KMS-11 (cell line): ENCODE measurements around the gene ZNF354C.

ENCODE experiments used
- H2AFZ ChIP-seq: fragments of 200-600 bp; sonication (generic); 2 replicates; pipeline ENCODE4 v1.6.1; 2016; ENCODE audit warnings: antibody characterized with exemption, mixed run types, low read depth
- H3K27ac ChIP-seq: fragments of 200-600 bp; sonication (generic); 2 replicates; pipeline ENCODE4 v1.6.1; 2016; ENCODE audit warnings: mild to moderate bottlenecking, mixed run types
- H3K27me3 ChIP-seq: fragments of 200-600 bp; sonication (generic); 2 replicates; pipeline ENCODE4 v1.6.1; 2017; ENCODE audit warnings: mild to moderate bottlenecking, low read depth, mixed run types, moderate library complexity; ENCODE audit not compliant: insufficient read depth
- H3K36me3 ChIP-seq: fragments of 200-600 bp; sonication (generic); 2 replicates; pipeline ENCODE4 v1.6.1; 2017; ENCODE audit warnings: mild to moderate bottlenecking, mixed run types; ENCODE audit not compliant: insufficient read depth
- H3K4me1 ChIP-seq: fragments of 200-600 bp; sonication (generic); 2 replicates; pipeline ENCODE4 v1.6.1; 2016; ENCODE audit warnings: mild to moderate bottlenecking, low read depth, mixed run types; ENCODE audit not compliant: poor library complexity, severe bottlenecking
- H3K4me2 ChIP-seq: fragments of 200-600 bp; sonication (generic); 2 replicates; pipeline ENCODE4 v1.7.0; 2016; ENCODE audit warnings: mild to moderate bottlenecking, mixed run types
- H3K4me3 ChIP-seq: fragments of 200-600 bp; sonication (generic); IDR thresholded peaks from 2 replicates; pipeline ENCODE4 v1.6.1; 2017; ENCODE audit warnings: low read depth, low read length, mixed read lengths; ENCODE audit not compliant: insufficient read depth
- H3K79me2 ChIP-seq: fragments of 200-600 bp; sonication (generic); 2 replicates; pipeline ENCODE4 v1.6.1; 2016; ENCODE audit warnings: low read depth, mixed run types; ENCODE audit not compliant: insufficient read depth
- H3K9ac ChIP-seq: fragments of 200-600 bp; sonication (generic); 2 replicates; pipeline ENCODE4 v1.6.1; 2016; ENCODE audit warnings: mild to moderate bottlenecking, mixed run types
- H4K20me1 ChIP-seq: fragments of 200-600 bp; sonication (generic); 2 replicates; pipeline ENCODE4 v1.6.1; 2016; ENCODE audit warnings: mild to moderate bottlenecking, mixed run types; ENCODE audit not compliant: insufficient read depth
- TF ChIP-seq, protein P1 (sequence below): fragments of 200-600 bp; sonication (generic); conservative IDR thresholded peaks from 2 replicates; pipeline ENCODE4 v1.6.1; 2017; ENCODE audit warnings: low read depth, mild to moderate bottlenecking, antibody characterized with exemption, low read length, moderate library complexity, mixed read lengths

Gene ZNF354C

DNA sequence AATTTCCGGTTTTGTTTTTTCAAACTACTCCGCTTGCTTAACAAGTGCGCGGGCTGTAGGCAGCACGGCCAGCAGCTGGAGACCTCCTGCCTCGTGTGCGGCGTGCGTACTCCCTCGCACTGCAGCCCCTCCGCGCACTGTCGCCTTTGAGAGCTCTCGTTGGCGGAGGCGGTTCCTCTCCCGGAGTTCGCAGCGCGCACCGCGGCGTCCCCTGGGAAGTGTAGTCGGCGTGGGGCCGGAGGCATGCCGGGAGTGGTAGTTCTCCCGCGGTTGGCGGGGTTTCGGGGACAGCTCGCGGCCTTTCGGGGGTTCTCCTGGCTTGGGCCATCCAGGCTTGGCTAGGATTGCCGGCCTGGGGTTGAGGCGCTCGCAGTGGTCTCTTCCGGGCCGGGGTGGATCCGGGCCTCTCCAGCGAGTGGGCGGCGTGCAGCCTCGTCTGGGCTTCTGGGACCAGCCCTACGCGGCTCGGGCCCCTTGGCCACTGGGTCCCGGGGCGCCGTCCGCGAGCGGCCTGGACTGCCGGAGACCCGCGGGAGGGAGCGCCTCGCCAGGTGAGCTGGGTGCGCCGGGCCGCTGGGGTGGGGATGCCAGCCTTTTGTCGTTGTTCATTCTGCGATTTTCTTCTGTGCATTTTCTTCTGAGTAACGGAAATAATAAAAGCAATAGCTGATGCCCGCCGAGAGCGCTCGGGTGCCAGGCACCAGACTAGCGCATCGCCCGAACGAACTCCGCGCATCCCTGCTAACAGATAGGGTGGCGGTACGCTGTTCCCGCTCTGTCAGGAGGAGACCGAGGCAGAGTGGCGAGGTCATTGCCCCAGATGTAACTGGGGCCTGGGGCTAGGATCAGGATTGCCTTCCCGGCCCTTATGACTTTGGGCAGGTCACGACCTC is at the start of gene ZNF354C:
Gene ZNF354C (plus strand): TSS at position 258 of the 893 bp plus-strand sequence. CDS start 1,696 bp downstream, outside the sequence.
- H3K4me3 ChIP-seq: no peak within 1 kb of the TSS
- no peaks in the 10 kb centered on the region for H3K79me2 ChIP-seq
- TF ChIP-seq, protein P1, sequence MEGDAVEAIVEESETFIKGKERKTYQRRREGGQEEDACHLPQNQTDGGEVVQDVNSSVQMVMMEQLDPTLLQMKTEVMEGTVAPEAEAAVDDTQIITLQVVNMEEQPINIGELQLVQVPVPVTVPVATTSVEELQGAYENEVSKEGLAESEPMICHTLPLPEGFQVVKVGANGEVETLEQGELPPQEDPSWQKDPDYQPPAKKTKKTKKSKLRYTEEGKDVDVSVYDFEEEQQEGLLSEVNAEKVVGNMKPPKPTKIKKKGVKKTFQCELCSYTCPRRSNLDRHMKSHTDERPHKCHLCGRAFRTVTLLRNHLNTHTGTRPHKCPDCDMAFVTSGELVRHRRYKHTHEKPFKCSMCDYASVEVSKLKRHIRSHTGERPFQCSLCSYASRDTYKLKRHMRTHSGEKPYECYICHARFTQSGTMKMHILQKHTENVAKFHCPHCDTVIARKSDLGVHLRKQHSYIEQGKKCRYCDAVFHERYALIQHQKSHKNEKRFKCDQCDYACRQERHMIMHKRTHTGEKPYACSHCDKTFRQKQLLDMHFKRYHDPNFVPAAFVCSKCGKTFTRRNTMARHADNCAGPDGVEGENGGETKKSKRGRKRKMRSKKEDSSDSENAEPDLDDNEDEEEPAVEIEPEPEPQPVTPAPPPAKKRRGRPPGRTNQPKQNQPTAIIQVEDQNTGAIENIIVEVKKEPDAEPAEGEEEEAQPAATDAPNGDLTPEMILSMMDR: no peak
- no peak within 1 kb of the TSS for H3K4me2 ChIP-seq
- no peaks in the 10 kb centered on the region for H3K36me3 ChIP-seq
- no peaks in the 10 kb centered on the region for H4K20me1 ChIP-seq
- no peaks in the 10 kb centered on the region for H3K4me1 ChIP-seq
- no peak within 1 kb of the TSS for H3K27ac ChIP-seq
- no peak within 1 kb of the TSS for H3K9ac ChIP-seq
- H2AFZ ChIP-seq: no peak within 1 kb of the TSS
- H3K27me3 ChIP-seq: no peaks in the 10 kb centered on the region

DNA sequence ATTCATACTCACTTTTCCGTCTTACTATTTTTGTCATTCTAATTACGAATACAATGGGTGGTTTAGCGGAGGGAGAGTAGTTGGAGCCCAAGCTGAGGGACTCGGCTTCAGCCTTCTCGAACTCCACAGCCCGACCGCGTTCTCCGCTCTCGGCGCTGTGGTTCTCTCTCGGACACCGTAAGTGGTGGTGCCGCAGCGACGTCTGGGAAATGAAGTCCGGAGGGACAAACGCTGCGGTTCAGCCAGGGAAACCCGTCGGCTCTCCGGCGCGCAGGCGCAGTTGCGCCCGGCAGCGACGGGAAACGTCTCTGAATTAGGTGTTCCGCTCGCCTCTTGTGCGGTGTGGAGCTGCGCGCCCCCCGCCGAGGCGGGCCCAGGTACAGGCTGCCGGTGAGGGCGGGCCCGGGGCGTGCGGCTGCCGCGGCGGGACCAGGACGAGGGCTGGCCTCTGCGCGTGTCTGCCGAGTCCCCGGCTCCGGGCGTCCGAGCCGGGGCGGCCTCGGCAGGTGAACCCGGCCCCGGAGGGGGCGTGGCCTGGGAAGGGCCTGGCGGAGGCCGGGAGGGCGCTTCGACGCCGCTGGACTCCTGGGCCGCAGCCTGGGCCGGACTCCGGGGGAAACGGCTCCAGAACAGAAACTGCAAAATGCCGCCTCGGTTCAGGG is 36.5 kb upstream of the ZNF354C start, which contains the start of gene ZNF879:
Gene ZNF879 (plus strand): TSS at position 277 of the 662 bp plus-strand sequence. CDS start 1,201 bp downstream, outside the sequence.
- Histone ChIP-seq H3K4me3 (no peak within 1 kb of the TSS), H3K9ac (no peak within 1 kb of the TSS), H3K27ac (no peak within 1 kb of the TSS), H3K36me3 (no peaks in the 10 kb centered on the region), H3K4me2 (no peak within 1 kb of the TSS), H3K27me3 (no peaks in the 10 kb centered on the region), H3K4me1 (no peaks in the 10 kb centered on the region), H2AFZ (no peak within 1 kb of the TSS), H3K79me2 (no peaks in the 10 kb centered on the region), H4K20me1 (no peaks in the 10 kb centered on the region)
- TF ChIP-seq, protein P1: no peak

DNA sequence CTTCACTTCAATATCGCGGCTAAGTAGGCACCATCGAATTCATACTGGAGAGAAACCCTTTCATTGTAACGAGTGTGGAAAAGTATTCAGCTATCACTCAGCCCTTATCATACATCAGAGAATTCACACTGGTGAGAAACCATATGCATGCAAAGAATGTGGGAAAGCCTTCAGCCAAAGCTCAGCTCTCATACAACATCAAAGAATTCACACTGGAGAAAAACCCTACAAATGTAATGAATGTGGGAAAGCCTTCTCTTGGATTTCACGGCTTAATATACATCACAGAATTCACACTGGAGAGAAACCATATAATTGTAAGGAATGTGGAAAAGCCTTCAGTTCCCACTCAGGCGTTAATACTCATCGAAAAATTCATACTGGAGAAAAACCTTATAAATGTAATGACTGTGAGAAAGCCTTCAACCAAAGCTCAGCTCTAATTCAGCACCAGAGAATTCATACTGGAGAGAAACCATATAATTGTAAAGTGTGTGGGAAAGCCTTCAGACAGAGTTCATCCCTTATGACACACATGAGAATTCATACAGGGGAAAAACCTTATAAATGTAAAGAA is 27.1 kb upstream of the ZNF354C start:
- no peak overlapping the region for H2AFZ ChIP-seq
- H3K4me2 ChIP-seq: no peak overlapping the region
- TF ChIP-seq, protein P1: no peak
- no peaks in the 10 kb centered on the region for H4K20me1 ChIP-seq
- H3K4me1 ChIP-seq: no peaks in the 10 kb centered on the region
- no peaks in the 10 kb centered on the region for H3K36me3 ChIP-seq
- H3K9ac ChIP-seq: no peak overlapping the region
- no peak overlapping the region for H3K27ac ChIP-seq
- no peak overlapping the region for H3K4me3 ChIP-seq
- H3K79me2 ChIP-seq: no peaks in the 10 kb centered on the region
- no peaks in the 10 kb centered on the region for H3K27me3 ChIP-seq

DNA sequence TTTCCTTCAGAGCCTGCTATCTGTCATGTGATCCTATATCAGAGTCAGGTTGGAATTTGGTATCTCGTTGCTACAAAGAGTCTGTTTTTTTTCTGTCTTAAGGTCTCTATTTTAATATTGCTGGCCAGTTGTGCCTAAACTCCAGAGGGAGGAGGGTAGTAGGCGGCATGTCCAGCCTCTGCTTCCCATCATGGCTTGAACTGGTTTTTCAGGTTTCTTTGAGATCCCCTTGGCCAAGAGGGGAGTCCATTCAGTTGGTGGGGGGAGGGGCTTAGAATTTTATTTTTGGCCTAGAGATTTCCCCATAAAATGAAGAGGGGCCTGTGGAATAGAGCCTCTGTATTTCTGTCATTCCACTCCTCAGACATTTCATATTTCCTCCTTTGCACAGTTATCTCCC is 15.4 kb upstream of the ZNF354C start:
- TF ChIP-seq, protein P1: no peak
- H3K9ac ChIP-seq: no peak overlapping the region
- H3K36me3 ChIP-seq: no peaks in the 10 kb centered on the region
- H3K79me2 ChIP-seq: no peaks in the 10 kb centered on the region
- H3K27ac ChIP-seq: no peak overlapping the region
- no peak overlapping the region for H3K4me3 ChIP-seq
- no peaks in the 10 kb centered on the region for H3K4me1 ChIP-seq
- no peak overlapping the region for H2AFZ ChIP-seq
- no peaks in the 10 kb centered on the region for H4K20me1 ChIP-seq
- no peaks in the 10 kb centered on the region for H3K27me3 ChIP-seq
- H3K4me2 ChIP-seq: no peak overlapping the region
